Adipose tissue (tissue), 3 donors: ENCODE data around the gene AFG3L2. TPM values are rescaled to one million over a fixed set of nuclear protein-coding genes. Genes with fewer than 3 reads are reported as not detected.

Experiments
- H3K27ac ChIP-seq: one replicate; pipeline ENCODE4 v1.5.1; 2013; ENCODE audit warnings: low read depth, low read length
- WGBS, 3 donors: extraction: QIAGEN DNeasy Blood & Tissue Kit; methylation state at CpG; one replicate each; pipeline ENCODE4 v1.1.7; 2013; 5-methylcytosine and 5-hydroxymethylcytosine counted together
- polyA plus RNA-seq, 3 donors: library from polyadenylated mRNA; stranded (reverse); fragments of 200-250 nt; gene quantifications; one replicate each; pipeline ENCODE4 v1.2.3, GENCODE V29; 2013
- donor health status: healthy with polysubstance abuse.
- donor health status: Bipolar disorder and iron deficiency.
- donor health status: healthy.

Gene AFG3L2
- polyA plus RNA-seq, 3 donors = 16.9 to 36.5 (median 28.2) TPM

DNA sequence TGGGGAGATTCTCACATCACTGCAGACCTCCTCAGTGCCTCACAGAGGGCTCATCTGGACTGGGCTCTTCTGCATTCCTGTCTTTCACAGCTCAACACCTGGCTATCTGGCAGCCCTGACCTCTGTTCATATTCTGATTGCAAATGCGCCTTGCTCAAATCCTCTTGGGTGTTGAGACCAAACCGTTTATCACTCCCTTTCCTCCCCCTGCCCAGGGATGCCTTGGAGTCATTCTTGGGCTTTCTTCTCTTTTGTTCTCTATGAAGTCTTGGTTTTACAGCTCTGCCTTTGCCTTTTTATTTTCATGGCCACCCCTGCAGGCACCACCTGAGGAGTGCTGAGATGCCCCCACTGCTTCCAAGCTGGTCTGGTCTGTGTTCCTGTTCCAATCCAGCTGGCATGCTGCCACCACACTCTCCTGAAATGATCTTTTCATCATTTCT, 42.6 kb downstream of the AFG3L2 start:
- no peak overlapping the region for H3K27ac ChIP-seq
- 62 to 69% (median 63%) methylated on average over 2 of the region's 2 CpGs for WGBS, 3 donors

- 85 to 92% (median 92%) methylated on average over 10 of the region's 10 CpGs for WGBS, 3 donors
- H3K27ac ChIP-seq = no peak overlapping the region
Measured at GRCh38 chr18:12333506-12334290, 43.3 kb downstream of the AFG3L2 start.

- 92 to 95% (median 94%) methylated on average over 4 of the region's 4 CpGs for WGBS, 3 donors
- no peak overlapping the region for H3K27ac ChIP-seq
Measured at GRCh38 chr18:12330766-12331165, 46.3 kb downstream of the AFG3L2 start.

DNA sequence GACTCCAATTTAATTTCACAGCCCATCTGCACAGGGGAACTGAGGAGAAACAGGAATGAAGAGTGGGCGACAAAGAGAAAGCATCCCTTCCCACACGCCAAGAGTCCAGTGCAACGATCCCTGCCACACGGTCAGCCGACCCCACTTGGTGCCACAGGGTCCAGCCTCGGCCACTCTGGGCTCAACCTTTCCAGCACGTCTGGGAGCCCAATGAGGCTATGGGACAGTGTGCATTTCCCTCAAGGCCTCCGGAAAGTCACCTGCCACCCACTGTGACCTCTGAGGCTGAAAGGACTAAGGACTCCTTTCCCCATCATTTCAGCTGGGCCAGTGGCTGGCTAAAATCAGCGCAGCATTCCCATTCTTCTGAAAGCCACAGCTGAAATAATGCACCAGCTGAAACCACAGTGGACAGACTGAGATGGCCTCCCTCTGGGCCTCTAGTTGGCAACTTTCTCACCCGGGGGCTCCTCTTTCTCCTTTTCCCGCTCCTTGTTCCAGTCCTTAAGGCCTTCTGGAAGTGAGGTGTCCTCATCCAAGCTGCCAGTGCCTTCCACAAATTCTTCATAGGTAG, 47.8 kb downstream of the AFG3L2 start:
- 88 to 95% (median 93%) methylated on average over 11 of the region's 11 CpGs for WGBS, 3 donors
- no peak overlapping the region for H3K27ac ChIP-seq

GRCh38 chr18:12328179-12328823, 48.7 kb downstream of the AFG3L2 start:
- 92 to 95% (median 94%) methylated on average over 4 of the region's 4 CpGs for WGBS, 3 donors
- no peak overlapping the region for H3K27ac ChIP-seq

- 59 to 66% (median 61%) methylated on average over 11 of the region's 11 CpGs for WGBS, 3 donors
- no peak overlapping the region for H3K27ac ChIP-seq
Measured at GRCh38 chr18:12327510-12328178, 49.4 kb downstream of the AFG3L2 start.

GRCh38 chr18:12326711-12327460, 50.1 kb downstream of the AFG3L2 start:
- H3K27ac ChIP-seq = peak overlapping the region; percentile 34
- 85 to 89% (median 87%) methylated on average over 12 of the region's 12 CpGs for WGBS, 3 donors

DNA sequence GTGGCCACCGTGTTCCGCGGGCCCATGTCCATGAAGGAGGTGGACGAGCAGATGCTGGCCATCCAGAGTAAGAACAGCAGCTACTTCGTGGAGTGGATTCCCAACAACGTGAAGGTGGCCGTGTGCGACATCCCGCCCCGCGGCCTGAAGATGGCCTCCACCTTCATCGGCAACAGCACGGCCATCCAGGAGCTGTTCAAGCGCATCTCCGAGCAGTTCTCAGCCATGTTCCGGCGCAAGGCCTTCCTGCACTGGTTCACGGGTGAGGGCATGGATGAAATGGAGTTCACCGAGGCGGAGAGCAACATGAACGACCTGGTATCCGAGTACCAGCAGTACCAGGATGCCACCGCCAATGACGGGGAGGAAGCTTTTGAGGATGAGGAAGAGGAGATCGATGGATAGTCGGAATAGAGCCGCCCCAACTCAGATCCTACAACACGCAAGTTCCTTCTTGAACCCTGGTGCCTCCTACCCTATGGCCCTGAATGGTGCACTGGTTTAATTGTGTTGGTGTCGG, 51.2 kb downstream of the AFG3L2 start:
- WGBS, 3 donors = 97 to 99% (median 98%) methylated on average over 29 of the region's 29 CpGs
- no peak overlapping the region for H3K27ac ChIP-seq

GRCh38 chr18:12324991-12325725, 51.9 kb downstream of the AFG3L2 start:
- whole genome bisulfite sequencing, 3 donors = 97 to 98% (median 97%) methylated on average over 58 of the region's 58 CpGs
- H3K27ac ChIP-seq = no peak overlapping the region

- WGBS, 3 donors = 58 to 62% (median 59%) methylated on average over 4 of the region's 4 CpGs
- H3K27ac ChIP-seq = no peak overlapping the region
Measured at GRCh38 chr18:12321333-12321732, 55.7 kb downstream of the AFG3L2 start.

GRCh38 chr18:12318857-12319256, 58.2 kb downstream of the AFG3L2 start:
- WGBS, 3 donors = 72 to 84% (median 77%) methylated on average over 3 of the region's 5 CpGs
- H3K27ac ChIP-seq = no peak overlapping the region

DNA sequence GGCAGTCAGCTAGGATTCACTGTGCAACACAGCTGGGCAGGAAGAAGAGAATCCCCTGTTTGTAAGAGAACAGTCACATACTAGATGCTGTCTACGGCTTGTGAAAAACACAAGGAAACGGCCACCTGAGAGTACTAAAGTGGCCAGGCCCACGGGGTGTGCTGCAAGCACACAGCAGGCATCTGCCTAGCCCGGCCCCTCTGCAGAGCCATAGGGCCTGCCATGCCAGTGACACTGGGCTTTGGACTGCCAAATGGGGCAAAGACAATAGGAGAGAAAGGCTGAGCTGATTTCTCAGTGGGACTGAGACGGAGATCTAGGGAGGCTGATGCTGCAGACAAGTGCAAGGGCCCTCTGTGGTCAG, 58.7 kb downstream of the AFG3L2 start:
- H3K27ac ChIP-seq = no peak overlapping the region
- WGBS, 3 donors = 29 to 40% (median 38%) methylated on average over 5 of the region's 5 CpGs

GRCh38 chr18:12317664-12318333, 59.2 kb downstream of the AFG3L2 start:
- H3K27ac ChIP-seq = no peak overlapping the region
- 42 to 53% (median 51%) methylated on average over 6 of the region's 6 CpGs for WGBS, 3 donors

GRCh38 chr18:12315911-12316310, 61.1 kb downstream of the AFG3L2 start:
- 27 to 54% (median 52%) methylated on average over 5 of the region's 5 CpGs for WGBS, 3 donors
- H3K27ac ChIP-seq = no peak overlapping the region

- 47 to 70% (median 50%) methylated on average over 10 of the region's 10 CpGs for WGBS, 3 donors
- H3K27ac ChIP-seq = no peak overlapping the region
Measured at GRCh38 chr18:12315490-12315889, 61.5 kb downstream of the AFG3L2 start.

GRCh38 chr18:12314591-12315305, 62.3 kb downstream of the AFG3L2 start:
- no peak overlapping the region for H3K27ac ChIP-seq
- WGBS, 3 donors = 63 to 77% (median 75%) methylated on average over 1 of the region's 1 CpG
